Skeletal muscle tissue (tissue), 4 donors: ENCODE results near the gene IGF2BP3. TPM values are rescaled to one million over a fixed set of nuclear protein-coding genes. Genes with fewer than 3 reads are reported as not detected.

Experiments
- H3K27ac ChIP-seq: one replicate; pipeline ENCODE4 v1.7.0; 2013; ENCODE audit warnings: mild to moderate bottlenecking, low read depth, low read length, inconsistent platforms
- H3K27me3 ChIP-seq, 3 donors: one replicate each; pipeline ENCODE4 v1.7.0; 2013; ENCODE audit warnings: low read length in 3 of 3; ENCODE audit not compliant: control insufficient read depth in 3 of 3, insufficient read depth in 3 of 3
- H3K36me3 ChIP-seq, 3 donors: one replicate each; pipeline ENCODE4 v1.7.0; 2013; ENCODE audit warnings: low read length in 3 of 3; ENCODE audit not compliant: control insufficient read depth in 3 of 3, insufficient read depth in 3 of 3
- H3K4me1 ChIP-seq, 3 donors: one replicate each; pipeline ENCODE4 v1.7.0; 2013; ENCODE audit warnings: low read length in 3 of 3, mild to moderate bottlenecking in 3 of 3; ENCODE audit not compliant: control insufficient read depth in 3 of 3, insufficient read depth in 3 of 3
- H3K4me3 ChIP-seq, 3 donors: one replicate each; pipeline ENCODE4 v1.7.0; 2013; ENCODE audit warnings: low read length in 3 of 3
- H3K9ac ChIP-seq, 3 donors: one replicate each; pipeline ENCODE4 v1.7.0; 2013; ENCODE audit warnings: low read length in 3 of 3, mild to moderate bottlenecking in 3 of 3, moderate library complexity in 2 of 3, low read depth in 1 of 3
- H3K9me3 ChIP-seq, 3 donors: one replicate each; pipeline ENCODE4 v1.7.0; 2013; ENCODE audit warnings: low read length in 3 of 3; ENCODE audit not compliant: control insufficient read depth in 3 of 3
- total RNA-seq: library from RNA; depleted of rRNA; stranded (reverse); fragments of >200 nt; gene quantifications from one replicate; pipeline ENCODE4 v1.2.3, GENCODE V29; 2014
- donor health status: Osteomylitis.

Gene IGF2BP3
- total RNA-seq, 1 donor from 2014 or later = 59.0 TPM

- Histone ChIP-seq H3K4me1 (peaks cover 0 to 9% (median 4%) of the 10 kb centered on the region in 3 donors), H3K4me3 (no peak overlapping the region), H3K9ac (no peak overlapping the region), H3K9me3 (no peaks in the 10 kb centered on the region), H3K27me3 (no peaks in the 10 kb centered on the region), H3K27ac (no peak overlapping the region), H3K36me3 (no peaks in the 10 kb centered on the region)
Observed at GRCh38 chr7:23279819-23280525, 190.3 kb downstream of the IGF2BP3 start.

GRCh38 chr7:23277359-23277989 is 192.8 kb downstream of the IGF2BP3 start:
- peaks cover 0 to 3% (median 0%) of the 10 kb centered on the region in 3 donors for H3K36me3 ChIP-seq
- H3K27ac ChIP-seq = no peak overlapping the region
- no peaks in the 10 kb centered on the region for H3K27me3 ChIP-seq
- no peak overlapping the region for H3K4me3 ChIP-seq
- no peaks in the 10 kb centered on the region for H3K9me3 ChIP-seq
- H3K9ac ChIP-seq = no peak overlapping the region
- H3K4me1 ChIP-seq = peaks cover 0 to 12% (median 4%) of the 10 kb centered on the region in 3 donors

- H3K27ac ChIP-seq = no peak overlapping the region
- H3K27me3 ChIP-seq = no peaks in the 10 kb centered on the region
- H3K36me3 ChIP-seq = peaks cover 0 to 3% (median 0%) of the 10 kb centered on the region in 3 donors
- no peak overlapping the region for H3K4me3 ChIP-seq
- no peak overlapping the region for H3K9ac ChIP-seq
- peaks cover 0 to 12% (median 4%) of the 10 kb centered on the region in 3 donors for H3K4me1 ChIP-seq
- H3K9me3 ChIP-seq = no peaks in the 10 kb centered on the region
Observed at GRCh38 chr7:23276947-23277346, 193.3 kb downstream of the IGF2BP3 start.

DNA sequence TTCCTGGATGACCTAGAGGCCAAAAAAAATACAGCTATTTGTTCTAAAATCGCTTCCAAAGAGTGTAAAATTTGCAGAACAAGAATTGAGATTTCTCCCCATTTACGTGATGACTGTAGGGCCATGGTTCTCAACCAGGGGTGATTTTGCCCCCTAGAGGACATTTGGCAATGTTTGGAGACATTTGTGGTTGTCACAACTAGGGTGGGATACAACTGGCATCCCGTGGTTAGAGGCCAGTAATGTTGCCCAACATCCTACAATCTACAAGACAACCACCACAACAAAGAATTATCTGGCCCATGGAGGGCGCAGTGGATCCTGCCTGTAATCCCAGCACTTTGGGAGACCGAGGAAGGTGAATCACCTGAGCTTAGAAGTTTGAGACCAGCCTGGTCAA is 193.9 kb downstream of the IGF2BP3 start:
- no peak overlapping the region for H3K4me3 ChIP-seq
- peaks cover 0 to 12% (median 4%) of the 10 kb centered on the region in 3 donors for H3K4me1 ChIP-seq
- peaks cover 0 to 3% (median 0%) of the 10 kb centered on the region in 3 donors for H3K36me3 ChIP-seq
- no peak overlapping the region for H3K9ac ChIP-seq
- no peak overlapping the region for H3K27ac ChIP-seq
- H3K27me3 ChIP-seq = no peaks in the 10 kb centered on the region
- H3K9me3 ChIP-seq = no peaks in the 10 kb centered on the region

DNA sequence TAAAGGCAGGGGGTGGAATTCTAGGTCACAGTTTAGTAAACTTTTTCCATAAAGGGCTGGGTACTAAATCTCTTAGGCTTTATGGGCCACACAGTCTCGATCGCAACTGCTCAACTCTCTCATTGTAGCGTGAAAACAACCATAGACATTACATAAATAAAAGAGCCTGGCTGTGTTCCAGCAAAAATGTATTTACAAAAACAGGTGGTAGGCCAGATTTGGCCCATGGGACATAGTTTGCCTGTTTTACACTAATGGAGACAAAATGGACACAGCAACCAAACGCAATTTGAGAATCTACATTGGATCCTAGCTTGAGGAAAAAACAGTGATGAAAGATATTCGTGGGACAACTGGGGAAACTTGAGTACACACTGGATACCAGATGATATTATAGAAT is 194.4 kb downstream of the IGF2BP3 start:
- no peaks in the 10 kb centered on the region for H3K9me3 ChIP-seq
- peaks cover 0 to 3% (median 0%) of the 10 kb centered on the region in 3 donors for H3K36me3 ChIP-seq
- no peak overlapping the region for H3K27ac ChIP-seq
- H3K4me1 ChIP-seq = peaks cover 0 to 12% (median 4%) of the 10 kb centered on the region in 3 donors
- H3K27me3 ChIP-seq = no peaks in the 10 kb centered on the region
- H3K4me3 ChIP-seq = no peak overlapping the region
- H3K9ac ChIP-seq = no peak overlapping the region

- H3K9ac ChIP-seq = peak overlapping the region; percentile 54 to 62 (median 54)
- H3K27me3 ChIP-seq = peaks cover 0 to 2% (median 0%) of the 10 kb centered on the region in 3 donors
- peak overlapping the region; percentile 39 to 72 (median 63) for H3K4me3 ChIP-seq
- peak overlapping the region; percentile 72 for H3K27ac ChIP-seq
- H3K9me3 ChIP-seq = no peaks in the 10 kb centered on the region
- H3K36me3 ChIP-seq = peaks cover 0 to 6% (median 0%) of the 10 kb centered on the region in 3 donors
- H3K4me1 ChIP-seq = peaks cover 0 to 3% (median 0%) of the 10 kb centered on the region in 3 donors
Observed at GRCh38 chr7:23273141-23273599, 197.1 kb downstream of the IGF2BP3 start.

GRCh38 chr7:23272275-23272674 is 198.0 kb downstream of the IGF2BP3 start:
- peaks cover 0 to 3% (median 0%) of the 10 kb centered on the region in 3 donors for H3K4me1 ChIP-seq
- no peaks in the 10 kb centered on the region for H3K9me3 ChIP-seq
- H3K27ac ChIP-seq = no peak overlapping the region
- no peak overlapping the region for H3K4me3 ChIP-seq
- H3K9ac ChIP-seq = no peak overlapping the region
- H3K36me3 ChIP-seq = peaks cover 0 to 6% (median 0%) of the 10 kb centered on the region in 3 donors
- H3K27me3 ChIP-seq = peaks cover 0 to 2% (median 0%) of the 10 kb centered on the region in 3 donors

- peaks cover 0 to 11% (median 2%) of the 10 kb centered on the region in 3 donors for H3K36me3 ChIP-seq
- H3K9me3 ChIP-seq = no peaks in the 10 kb centered on the region
- no peak overlapping the region for H3K4me3 ChIP-seq
- peaks cover 0 to 3% (median 0%) of the 10 kb centered on the region in 3 donors for H3K4me1 ChIP-seq
- peaks cover 0 to 2% (median 0%) of the 10 kb centered on the region in 3 donors for H3K27me3 ChIP-seq
- no peak overlapping the region for H3K27ac ChIP-seq
- no peak overlapping the region for H3K9ac ChIP-seq
Observed at GRCh38 chr7:23268746-23269145, 201.5 kb downstream of the IGF2BP3 start.

DNA sequence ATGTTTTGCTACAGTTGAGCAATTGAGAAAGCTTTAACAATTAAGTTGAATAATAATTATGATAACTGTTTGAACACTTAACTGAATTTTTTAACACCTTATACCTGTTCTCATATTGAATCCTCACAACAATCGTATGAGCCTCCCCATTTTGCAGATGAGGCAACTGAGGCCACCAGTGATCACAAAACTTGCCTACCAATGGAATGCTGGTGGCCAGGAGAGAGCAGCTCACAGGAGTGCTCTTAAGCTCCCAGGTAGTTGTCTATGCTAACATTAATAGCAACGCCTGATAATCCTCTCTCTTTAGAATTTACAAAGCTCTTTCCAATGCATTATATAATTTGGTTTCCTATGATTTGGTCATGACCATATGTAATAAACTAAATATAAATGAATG is 202.1 kb downstream of the IGF2BP3 start:
- no peaks in the 10 kb centered on the region for H3K4me1 ChIP-seq
- no peak overlapping the region for H3K27ac ChIP-seq
- H3K27me3 ChIP-seq = peaks cover 0 to 2% (median 0%) of the 10 kb centered on the region in 3 donors
- no peaks in the 10 kb centered on the region for H3K9me3 ChIP-seq
- no peak overlapping the region for H3K9ac ChIP-seq
- no peak overlapping the region for H3K4me3 ChIP-seq
- H3K36me3 ChIP-seq = peaks cover 0 to 11% (median 2%) of the 10 kb centered on the region in 3 donors

GRCh38 chr7:23267357-23267756 is 202.9 kb downstream of the IGF2BP3 start:
- Histone ChIP-seq H3K27me3 (peaks cover 0 to 2% (median 0%) of the 10 kb centered on the region in 3 donors), H3K9ac (no peak overlapping the region), H3K4me3 (no peak overlapping the region), H3K9me3 (no peaks in the 10 kb centered on the region), H3K27ac (no peak overlapping the region), H3K4me1 (no peaks in the 10 kb centered on the region), H3K36me3 (peaks cover 0 to 11% (median 2%) of the 10 kb centered on the region in 3 donors)
